GM19238 (cell line): ENCODE data around the gene ABCA2.
"Not testable (repeated sequence)": the region's sequence is repeated elsewhere in the genome, so short reads cannot be mapped to it uniquely, and the experiment has no call there.

Source experiments
- DNase-seq: peaks from one replicate; pipeline ENCODE4 v3.0.0; 2011; ENCODE audit warnings: low spot score; ENCODE audit not compliant: insufficient read length

Gene ABCA2

DNA sequence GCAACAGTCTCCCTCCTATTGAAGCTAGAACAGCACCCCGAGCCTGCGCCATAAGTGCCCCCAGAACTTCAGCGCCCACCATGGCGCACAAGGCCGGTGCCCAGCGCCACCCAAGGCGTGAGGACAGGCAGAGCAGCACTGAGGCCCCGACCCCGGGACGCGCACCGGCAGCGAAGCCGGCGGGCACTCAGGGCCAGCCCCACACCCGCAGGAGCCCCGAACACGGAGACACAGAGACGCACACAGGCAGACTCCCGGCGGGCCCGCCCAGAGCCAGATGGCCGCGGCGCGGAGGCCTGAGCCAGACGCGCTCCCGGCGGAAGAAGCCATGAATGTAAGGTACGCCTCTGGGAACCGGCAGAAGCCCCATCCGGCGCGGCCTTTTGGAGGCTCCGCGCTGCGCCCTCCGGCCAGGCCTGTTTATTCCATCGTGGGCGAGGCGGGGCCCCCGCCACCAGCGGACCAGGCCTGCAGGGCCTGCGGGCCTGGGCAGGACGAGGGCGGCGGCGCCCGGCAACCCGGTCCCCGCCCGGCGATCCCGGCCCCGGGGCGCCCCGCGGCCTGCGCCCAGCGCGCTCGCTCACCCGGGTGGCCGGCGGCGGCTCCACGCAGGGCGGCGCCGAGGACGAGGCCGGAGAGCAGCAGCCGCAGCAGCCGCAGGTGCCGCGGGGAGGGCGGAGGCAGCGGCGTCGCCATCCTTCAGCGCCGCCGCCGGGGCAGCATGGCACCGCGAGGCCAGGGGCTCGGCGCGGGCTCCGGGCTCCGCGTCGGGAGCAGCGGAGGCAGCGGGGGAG is 17.5 kb upstream of the ABCA2 start:
- no peak for DNase-seq

DNA sequence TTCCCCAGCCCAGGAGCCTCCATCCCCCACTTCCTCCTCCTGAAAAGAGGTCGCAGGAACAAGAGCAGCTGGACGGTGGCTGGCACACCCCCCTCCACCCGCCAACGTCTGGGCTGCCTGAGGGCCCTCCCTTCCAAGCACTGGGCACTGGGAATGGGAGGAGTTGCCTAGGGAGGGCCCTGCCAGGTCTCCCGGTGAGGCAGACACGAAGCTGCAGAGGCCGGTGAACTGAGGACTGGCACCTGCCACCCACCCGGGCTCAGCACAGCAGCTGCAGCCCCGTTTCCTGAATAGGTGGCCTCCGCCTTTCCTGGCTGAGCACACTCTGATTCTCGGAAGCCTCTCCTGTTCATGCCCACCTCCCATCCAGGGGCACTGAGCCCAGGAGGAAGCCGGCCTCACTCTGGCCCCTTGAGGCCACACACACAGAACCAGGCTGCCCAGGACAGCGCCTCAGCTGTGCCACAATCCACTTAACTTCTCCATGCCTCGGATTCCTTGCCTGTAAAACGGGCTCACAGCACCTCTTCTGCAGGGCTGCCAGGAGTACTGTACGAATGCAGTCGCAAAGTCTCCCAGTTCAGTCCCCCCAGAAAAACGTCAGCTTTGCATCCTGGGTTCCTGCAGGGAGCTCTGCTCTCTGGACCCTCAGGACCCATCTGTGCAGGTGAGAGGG is 16.6 kb upstream of the ABCA2 start:
- no peak for DNase-seq

DNA sequence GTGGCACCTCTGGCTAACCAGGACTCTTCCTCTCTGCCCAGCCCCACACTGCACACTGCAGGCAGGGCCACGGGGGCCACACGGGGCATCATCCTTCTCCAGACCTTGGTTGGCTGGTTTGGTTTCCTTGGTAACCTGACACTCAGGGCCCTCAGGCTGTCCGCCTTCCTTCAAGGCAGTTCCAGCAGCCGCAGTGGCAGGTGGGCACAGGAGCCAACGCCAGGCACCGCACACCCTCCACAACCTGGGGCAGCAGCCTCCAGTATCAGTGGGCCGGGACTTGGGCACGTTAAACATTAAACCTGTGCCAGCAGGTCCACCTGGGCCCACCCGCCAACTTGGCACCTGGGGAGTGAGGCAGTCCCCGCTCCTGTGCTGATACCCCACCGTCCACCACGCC is 16.0 kb upstream of the ABCA2 start:
- DNase-seq = no peak

DNA sequence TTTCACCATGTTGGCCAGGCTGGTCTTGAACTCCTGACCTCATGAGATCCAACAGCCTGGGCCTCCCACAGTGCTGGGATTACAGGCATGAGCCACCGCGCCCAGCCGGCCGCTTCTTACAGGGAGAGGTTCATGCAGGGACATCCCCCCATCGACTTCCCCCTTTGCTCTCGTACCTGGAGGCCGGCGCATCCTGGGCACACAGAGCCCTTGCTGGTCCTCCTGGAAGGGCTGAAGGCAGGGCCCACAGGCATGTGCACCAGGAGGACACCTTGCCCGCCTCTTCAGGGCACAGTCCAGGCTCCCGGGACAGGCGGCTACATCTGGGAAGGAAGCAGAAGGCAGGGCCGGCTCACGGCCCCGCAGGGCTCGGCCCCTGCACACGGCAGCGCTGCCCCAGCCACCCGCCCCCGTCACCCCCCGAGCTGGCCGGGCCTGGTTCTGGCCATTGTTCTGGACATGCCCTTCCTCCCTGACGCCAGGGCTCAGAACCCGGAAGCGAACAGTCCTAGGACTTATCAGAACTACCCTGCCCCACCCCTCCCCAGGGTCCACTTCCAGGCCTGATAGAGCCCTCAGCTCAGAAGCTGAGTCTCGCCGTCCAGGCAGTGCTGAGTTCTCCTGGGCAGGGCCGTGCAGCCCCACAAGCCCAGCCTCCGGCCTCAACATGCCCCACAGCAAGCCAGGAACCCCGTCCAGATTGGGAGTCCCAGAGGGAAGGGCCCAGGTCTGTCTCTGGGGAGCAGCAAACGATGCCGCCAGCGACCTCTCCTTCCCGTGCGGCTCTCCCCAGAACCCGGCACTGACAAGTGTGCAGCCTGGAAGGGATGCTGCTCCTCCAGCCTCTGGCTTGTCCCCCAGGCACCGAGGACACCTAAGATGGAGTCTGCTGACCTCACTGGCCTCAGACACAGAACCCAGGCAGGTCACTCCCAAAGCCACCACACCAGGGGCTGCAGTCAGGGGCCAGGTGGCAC is 15.0 kb upstream of the ABCA2 start:
- no peak for DNase-seq

DNA sequence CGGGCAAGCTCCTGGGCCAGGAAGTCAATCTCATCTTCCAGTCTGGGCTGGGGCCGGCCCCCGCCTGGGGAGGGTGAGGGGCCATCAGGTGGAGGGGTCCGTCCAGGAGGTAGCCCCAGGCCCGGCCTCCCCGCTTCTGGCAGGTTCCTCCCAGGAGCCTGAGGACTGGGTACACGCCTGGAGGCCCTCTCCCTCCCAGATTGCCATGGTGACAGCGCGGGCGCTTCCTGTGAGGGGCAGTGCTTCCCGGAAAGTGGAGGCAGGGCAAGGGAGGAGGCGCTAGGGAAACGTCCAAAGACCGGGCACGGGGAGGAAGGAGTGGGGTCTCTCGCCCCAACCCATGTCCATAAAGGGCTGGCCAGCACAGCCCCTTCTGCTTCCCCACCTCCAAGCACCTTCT is 13.1 kb upstream of the ABCA2 start:
- no peak for DNase-seq

DNA sequence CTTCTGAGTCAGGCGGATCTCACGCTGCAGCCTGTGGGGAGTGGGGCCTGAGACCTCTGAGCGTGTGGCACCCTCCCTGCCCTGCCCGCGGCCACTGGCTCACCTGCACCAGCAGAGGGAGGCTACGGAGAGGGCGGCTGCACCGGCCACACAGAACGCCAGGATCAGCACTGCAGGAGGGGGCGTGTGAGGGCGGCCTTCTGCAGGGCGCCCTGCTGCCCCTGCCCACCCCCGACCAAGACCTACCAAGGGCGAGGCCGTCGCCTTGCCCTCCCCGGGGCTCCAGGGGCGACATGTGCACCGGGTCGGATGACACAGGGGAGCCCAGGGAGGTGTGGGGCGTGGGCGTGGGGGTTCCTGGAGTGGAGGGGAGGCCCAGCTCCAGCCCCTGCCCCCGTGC is 12.5 kb upstream of the ABCA2 start:
- no peak for DNase-seq

DNA sequence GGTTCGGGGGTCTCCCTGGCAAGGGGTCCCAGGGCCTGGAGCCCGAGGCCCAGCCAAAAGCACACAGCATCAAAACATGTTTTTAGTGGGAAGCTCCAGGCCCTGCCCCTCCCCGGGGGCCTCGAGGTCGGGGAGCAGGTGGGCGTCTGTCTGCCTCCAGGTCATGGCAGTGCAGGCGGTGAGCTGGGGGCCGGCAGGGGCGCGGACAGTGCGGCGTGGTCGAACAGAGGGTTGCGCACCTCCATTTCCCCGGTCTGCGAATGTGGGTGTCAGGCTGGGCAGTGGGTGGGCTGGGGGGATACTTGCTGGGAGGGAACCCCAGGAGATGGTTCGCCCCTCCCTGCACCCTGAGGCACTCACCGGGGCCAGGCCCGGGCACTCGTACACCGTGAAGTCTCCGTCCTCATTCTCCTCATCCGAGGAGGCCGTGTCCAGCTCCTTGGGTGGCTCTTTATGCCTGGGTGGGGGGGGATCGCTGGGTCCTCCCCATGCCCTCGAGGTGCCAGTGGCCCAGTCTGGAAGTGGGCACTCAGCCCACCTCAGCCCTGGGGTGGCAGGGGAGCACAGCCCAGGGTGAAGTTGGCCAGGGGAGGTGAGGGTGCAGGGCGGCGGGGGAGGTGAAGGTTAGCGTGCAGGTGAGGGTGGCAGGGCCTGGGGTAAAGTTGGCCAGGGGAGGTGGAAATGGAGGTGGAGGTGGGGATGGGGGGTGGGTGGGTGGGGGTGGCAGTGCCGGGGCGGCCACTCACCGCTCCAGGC is 11.8 kb upstream of the ABCA2 start:
- DNase-seq = no peak

DNA sequence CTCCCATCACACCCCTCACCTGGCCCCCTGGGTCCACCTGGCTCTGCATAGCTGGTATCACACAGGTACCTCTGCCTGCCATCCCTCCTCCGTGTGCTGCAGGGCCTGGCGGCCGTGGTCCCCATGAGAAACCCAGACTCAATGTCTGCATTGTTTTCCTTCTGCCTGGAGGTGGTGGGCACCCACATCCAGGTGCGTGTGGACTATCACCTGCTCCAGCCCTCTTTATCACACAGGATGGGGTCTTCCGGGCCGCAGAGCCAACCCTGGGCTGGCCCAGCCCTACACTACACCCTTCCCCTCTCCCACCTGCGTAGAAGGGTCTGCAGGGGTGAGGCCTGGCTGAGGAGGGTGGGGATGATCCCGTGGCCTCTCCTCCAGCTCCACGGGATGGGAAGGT is 10.9 kb upstream of the ABCA2 start:
- DNase-seq = no peak

DNA sequence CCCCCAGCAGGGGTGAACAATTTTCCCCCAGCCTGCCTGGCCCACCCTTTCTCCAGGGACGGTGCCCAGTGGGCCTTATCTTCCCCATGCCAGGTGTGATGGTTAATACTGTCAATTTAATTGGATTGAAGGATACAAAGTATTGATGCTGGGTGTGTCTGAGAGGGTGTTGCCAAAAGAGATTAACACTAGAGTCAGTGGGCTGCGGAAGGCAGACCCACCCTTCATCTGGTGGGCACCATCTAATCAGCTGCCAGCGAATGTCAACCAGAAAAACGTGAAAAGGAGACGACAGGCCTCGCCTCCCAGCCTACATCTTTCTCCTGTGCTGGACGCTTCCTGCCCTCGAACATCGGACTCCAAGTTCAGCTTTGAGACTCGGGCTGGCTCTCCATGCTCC is 9.4 kb upstream of the ABCA2 start:
- no peak for DNase-seq

DNA sequence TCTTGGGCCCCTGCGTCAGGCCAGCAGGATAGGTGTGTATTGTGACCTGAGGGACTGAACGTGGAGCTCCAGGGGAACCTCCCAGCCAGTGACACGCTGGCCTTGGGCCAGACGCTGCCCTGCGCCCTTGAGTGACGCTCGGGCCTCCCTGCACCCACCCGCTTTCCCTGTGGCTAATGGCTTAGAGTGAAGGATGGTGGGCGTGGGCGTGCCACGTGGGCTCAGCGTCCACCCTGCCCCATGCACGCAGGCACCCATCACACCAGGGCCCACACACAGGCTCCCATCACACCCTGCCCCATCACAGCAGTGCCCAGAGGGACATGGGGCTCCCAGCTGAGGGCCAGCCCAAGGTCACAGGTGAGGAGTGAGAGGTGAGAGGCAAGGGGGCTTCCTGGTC is 9.0 kb upstream of the ABCA2 start:
- no peak for DNase-seq

DNA sequence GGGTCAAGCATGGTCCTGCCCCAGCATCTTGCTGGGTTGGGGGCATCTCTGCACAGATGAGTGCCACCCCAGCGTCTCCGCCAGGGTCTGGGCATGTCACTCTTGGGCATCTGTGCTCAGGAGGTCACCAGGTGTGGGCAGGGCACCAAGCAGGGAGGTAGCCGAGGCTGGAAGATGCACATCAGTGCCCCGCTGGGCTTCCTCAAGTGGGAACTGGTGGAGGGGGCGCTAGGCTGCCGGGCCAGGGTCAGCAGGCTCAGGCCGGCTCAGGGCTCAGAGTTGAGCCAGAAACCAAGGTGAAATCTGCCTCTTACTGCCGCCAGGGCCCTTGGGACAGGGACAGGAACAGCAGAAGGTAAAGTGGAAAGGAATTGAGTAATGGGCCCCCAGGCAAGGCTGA is 7.9 kb upstream of the ABCA2 start:
- no peak for DNase-seq

DNA sequence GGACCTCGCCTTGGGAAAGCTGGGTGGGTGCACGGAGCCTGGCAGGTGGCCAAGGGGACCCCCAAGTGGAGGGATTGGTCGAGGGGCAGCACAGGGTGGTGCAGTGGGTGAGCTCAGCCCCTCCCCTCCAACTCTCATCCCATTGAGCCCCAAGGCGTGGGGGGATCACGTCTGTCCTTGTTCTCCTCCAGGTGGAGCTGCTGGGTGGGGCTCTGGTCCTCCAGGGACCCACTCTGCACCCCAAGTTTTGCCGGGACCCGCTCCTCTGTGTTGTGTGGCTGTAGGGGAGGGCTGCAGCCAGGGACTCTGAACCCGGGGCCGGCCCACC is 7.4 kb upstream of the ABCA2 start:
- DNase-seq = no peak

DNA sequence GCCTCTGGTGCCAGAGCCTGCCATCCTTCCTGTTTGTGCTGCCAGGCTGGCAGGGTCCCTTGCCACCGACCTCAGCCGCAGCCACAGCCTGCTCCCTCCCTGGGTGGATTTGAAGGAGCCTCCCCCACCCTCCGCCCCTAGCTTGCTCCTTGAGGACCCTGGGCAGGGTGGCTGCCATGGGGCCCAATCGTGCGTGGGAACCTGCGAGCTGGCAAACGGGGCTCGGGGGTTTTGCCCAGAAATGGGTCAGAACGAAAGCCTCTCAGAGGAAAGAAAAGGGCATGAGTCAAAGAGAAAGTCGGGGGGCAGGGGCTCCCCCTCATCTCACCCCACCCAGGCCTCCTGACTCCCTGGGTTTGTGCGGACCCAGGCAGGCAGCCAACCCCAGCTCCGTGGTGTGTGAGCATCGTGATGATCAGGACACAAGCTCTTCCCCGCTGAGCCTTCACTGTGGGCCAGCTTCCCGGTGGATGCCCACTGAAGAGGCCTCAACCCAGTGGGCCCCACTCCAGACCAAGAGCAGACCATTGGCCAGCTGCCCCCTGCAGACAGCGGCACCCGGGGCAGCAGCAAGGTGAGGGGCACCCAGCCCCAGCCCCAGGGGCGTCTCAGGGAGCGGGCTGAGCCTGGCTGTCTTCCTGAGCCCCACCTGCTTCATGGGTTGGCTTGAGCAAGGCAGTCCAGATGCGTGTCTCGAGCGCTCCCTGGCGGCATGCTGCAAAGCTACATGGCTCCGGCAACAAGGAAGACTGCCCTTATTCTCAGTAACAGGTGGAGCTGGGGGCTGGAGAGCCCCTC is 6.9 kb upstream of the ABCA2 start:
- DNase-seq = peak; percentile 96

DNA sequence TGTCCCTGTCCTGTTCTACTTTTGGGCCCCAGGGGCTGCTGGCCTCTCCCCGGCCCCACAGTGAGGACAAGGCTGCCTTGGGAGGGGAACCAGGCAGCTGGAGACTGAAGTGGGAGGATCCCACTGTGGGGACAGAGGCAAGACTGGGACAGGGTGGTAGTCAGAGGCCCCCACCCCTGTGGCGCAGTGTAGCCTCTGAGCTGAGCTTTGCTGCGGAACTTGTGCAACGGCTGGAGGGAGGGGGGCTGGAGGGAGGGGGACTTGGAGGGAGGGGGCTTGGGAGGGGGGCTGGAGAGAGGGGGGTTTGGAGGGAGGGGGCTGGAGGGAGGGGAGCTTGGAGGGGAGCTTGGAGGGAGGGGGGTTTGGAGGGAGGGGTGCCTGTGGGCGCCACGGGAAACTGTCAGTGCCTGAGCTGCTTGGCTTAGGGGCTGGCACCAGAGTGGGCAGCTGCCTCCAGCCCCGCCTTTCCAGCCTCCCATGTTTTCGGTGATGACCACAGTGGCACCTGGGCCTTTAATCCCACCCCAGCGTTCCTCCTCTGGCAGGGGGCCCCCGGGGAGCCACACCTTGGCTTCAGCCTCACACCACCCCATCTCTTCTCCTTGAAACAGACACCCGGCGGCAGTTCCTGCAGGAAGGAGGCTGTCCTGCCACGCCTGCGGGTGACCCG is 6.1 kb upstream of the ABCA2 start:
- no peak for DNase-seq

DNA sequence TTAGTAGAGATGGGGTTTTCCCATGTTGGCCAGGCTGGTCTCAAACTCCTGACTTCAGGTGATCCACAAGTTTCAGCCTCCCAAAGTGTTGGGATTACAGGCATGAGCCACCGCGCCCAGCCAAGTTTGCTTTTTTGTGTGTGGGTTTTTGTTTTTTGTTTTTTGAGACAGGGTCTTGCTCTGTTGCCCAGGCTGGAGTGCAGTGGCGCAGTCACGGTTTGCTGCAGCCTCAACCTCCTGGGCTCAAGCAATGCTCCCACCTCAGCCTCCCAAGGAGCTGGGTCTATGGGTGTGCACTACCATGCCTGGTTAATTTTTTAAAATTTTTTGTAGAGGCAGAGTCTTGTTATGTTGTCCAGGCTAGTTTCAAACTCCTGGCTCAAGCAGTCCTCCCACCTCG is 5.4 kb upstream of the ABCA2 start:
- not testable (repeated sequence) for DNase-seq

DNA sequence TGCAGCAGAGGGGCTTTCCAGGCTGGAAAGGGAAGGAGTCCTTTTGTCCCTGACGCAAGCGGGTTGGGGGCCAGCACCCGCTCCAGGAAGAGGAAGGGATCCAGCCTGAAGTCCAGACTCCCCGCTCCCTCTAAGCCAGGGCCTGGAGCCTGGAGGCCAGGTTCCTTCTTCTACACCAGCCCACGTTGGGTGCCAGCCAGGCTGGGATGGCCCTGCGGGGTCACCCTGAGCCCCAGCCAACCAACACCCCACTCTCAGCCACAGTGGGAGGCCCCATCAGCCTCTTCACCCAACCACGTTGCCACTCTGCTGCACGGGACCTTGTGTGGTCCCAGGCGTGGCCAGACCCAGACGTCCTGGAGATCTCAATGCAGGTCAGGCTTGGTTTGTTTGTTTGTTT is 4.8 kb upstream of the ABCA2 start:
- DNase-seq = no peak

DNA sequence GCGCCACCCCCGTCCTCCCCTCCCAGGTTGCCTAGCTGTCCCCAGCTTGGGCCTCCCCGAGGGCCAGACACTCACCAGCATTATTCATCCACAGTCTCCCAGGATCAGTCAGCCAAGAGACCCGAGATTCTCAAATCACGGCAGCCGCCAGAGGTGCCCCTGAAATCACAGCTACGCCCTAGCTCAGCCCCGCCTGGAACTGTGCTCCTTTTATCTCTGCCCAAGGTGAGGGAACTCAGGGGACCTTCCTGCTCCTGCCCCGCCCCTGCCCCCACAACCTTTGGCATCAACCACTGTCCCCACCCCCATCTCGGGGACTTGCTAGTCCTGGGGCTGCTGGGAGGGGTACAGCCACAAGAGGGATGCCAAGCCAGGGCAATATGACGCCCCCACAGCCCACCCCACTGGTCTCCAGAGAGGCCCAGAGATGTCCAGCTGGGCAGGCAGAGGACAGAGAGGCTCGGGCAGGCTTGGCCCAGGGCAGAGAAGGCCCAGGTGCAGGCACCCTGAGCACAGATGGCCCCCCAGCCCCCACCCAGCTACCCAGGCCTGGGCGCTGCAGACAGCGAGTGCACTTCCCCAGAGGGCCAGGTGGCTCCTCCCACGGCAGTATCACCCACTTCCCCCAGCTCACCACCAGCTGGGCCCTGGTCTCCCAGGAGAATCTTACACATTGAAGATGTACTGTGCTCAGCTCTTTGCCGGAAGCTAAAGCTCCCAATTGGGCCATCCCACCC is 4.0 kb upstream of the ABCA2 start, which contains the start of gene FUT7:
TSS of gene FUT7 (minus strand) at position 185 of the 737 bp plus-strand sequence. CDS start at position 88, 97 bp downstream.
- DNase-seq = no peak

DNA sequence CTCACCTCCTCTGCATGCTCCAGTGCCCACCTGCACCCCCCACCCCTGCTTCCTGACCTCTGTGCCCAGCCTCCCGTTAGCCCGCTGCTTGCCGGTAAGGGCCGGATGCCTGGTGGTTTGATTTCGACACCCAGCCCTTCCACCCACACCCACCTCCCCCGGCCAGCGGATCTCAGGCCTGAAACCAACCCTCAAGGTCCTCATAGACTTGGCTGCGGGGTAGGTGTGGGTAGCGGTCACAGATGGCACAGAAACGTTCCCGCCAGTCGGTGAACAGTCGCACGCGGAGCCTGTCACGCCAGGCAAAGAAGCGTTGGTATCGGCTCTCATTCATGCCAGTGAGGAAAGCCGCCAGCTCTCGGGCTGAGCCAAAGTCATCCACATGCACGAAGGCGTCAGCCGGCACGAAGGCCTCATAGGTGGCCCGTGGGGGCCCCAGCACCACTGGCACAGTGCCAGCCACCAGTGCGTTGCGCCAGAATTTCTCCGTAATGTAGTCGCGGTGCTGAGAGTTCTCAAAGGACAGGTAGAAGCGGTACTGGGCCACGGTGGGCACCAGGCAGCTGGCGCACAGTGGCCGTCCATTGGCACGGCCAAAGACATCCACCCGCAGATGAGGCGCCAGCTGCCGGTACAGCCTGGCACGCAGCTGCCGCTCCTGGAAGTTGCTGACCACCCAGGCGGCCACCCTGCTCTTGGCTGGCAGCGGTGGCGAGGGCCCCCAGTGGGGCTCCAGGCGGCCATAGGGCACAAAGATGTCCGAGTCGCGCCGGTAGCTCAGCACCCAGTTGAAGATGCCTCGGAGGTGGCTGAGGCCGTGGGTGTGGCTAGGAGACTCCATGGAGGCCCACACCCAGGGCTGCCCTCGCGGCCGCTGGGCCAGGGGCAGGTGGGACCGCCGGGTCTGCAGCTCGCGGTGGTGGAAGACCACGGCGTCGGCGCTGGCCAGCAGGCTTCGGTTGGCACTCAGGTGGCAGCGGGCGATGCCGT is 2.8 kb upstream of the ABCA2 start:
- no peak for DNase-seq
